H1 (cell line): ENCODE results near the gene MTTP. TPM values are rescaled to one million over a fixed set of nuclear protein-coding genes. Genes with fewer than 3 reads are reported as not detected.

Experiments
- CTCF ChIA-PET: fragments of 300-600 bp; sonication (Branson Sonifier 250); formaldehyde crosslinking; loops from one replicate; lab custom pipeline; 2021; ENCODE audit not compliant: partially characterized antibody; lab: Charles Lee
- POLR2A ChIA-PET: fragments of 300-600 bp; sonication (Branson Sonifier 250); formaldehyde crosslinking; loops from one replicate; lab custom pipeline; 2021; ENCODE audit warnings: inconsistent platforms; ENCODE audit not compliant: partially characterized antibody; lab: Charles Lee
- DNase-seq, 2 experiments: peaks; one replicate each; pipeline versions ENCODE4 v3.0.0 to v3.0.0-alpha.2; 2010 to 2022; ENCODE audit warnings: low spot score in 2 of 2, low read depth in 1 of 2, mixed read lengths in 1 of 2
- FAIRE-seq: peaks from 2 replicates; lab custom pipeline; 2011; peaks lifted over from hg19 to GRCh38; lab: Jason Lieb, UNC
- H2AFZ ChIP-seq: 2 replicates; pipeline ENCODE4 v1.8.1; 2012; ENCODE audit warnings: low read length, inconsistent platforms
- H2AK5ac ChIP-seq: 2 replicates; pipeline ENCODE4 v1.6.1; 2013; ENCODE audit warnings: low read depth, low read length
- H2BK120ac ChIP-seq: replicated peaks from 2 replicates; pipeline ENCODE3; 2013; ENCODE audit warnings: low read depth, low read length, inconsistent platforms
- H2BK12ac ChIP-seq: 2 replicates; pipeline ENCODE4 v1.6.1; 2013; ENCODE audit warnings: low read depth, low read length
- H2BK15ac ChIP-seq: 2 replicates; pipeline ENCODE4 v1.6.1; 2013; ENCODE audit warnings: low read length
- H2BK20ac ChIP-seq: 2 replicates; pipeline ENCODE4 v1.6.1; 2013; ENCODE audit warnings: low read length
- H2BK5ac ChIP-seq: 2 replicates; pipeline ENCODE4 v1.6.1; 2013; ENCODE audit warnings: low read depth, low read length
- H3K14ac ChIP-seq: 2 replicates; pipeline ENCODE4 v1.6.1; 2013; ENCODE audit warnings: inconsistent platforms; ENCODE audit not compliant: insufficient read length
- H3K18ac ChIP-seq: 2 replicates; pipeline ENCODE4 v1.6.1; 2013; ENCODE audit warnings: low read length; ENCODE audit errors: extremely low read depth
- H3K23ac ChIP-seq: 2 replicates; pipeline ENCODE4 v1.6.1; 2013; ENCODE audit warnings: inconsistent platforms; ENCODE audit not compliant: insufficient read length
- H3K23me2 ChIP-seq: 2 replicates; pipeline ENCODE4 v1.6.1; 2013; ENCODE audit warnings: low read depth, low read length
- H3K27ac ChIP-seq: 2 replicates; pipeline ENCODE4 v1.6.1; 2011; ENCODE audit warnings: low read depth, low read length, inconsistent platforms
- H3K27me3 ChIP-seq, 4 experiments: replicated peaks in 1 of 4; 1 replicate in 1 of 4; 2 replicates in 3 of 4; pipeline versions ENCODE4 v1.6.1 to v1.8.1; 2011 to 2013; ENCODE audit warnings: low read length in 3 of 4, mild to moderate bottlenecking in 3 of 4, inconsistent platforms in 2 of 4, mixed read lengths in 2 of 4, moderate library complexity in 1 of 4; ENCODE audit not compliant: control insufficient read depth in 3 of 4, insufficient read depth in 3 of 4; ENCODE audit errors: extremely low read depth in 1 of 4
- H3K36me3 ChIP-seq, 4 experiments: 2 replicates each; pipeline versions ENCODE4 v1.6.1 to v1.8.1; 2011 to 2013; ENCODE audit warnings: mild to moderate bottlenecking in 4 of 4, low read length in 3 of 4, moderate library complexity in 2 of 4, control low read depth in 1 of 4, inconsistent platforms in 1 of 4; ENCODE audit not compliant: insufficient read depth in 4 of 4, control insufficient read depth in 2 of 4
- H3K4ac ChIP-seq: replicated peaks from 2 replicates; pipeline ENCODE3; 2013; ENCODE audit warnings: low read length, low read depth, mixed read lengths, inconsistent platforms; ENCODE audit not compliant: insufficient read length
- H3K4me1 ChIP-seq, 4 experiments: replicated peaks in 1 of 4; 1 replicate in 1 of 4; 2 replicates in 3 of 4; pipeline versions ENCODE4 v1.6.1 to v1.8.1; 2011 to 2013; ENCODE audit warnings: low read length in 3 of 4, inconsistent platforms in 2 of 4, mixed read lengths in 1 of 4; ENCODE audit not compliant: insufficient read depth in 4 of 4, control insufficient read depth in 3 of 4
- H3K4me2 ChIP-seq, 2 experiments: 2 replicates each; pipeline versions ENCODE4 v1.6.1 to v1.8.1; 2011 to 2013; ENCODE audit warnings: low read depth in 2 of 2, low read length in 2 of 2, control low read depth in 1 of 2, inconsistent platforms in 1 of 2, mild to moderate bottlenecking in 1 of 2; ENCODE audit not compliant: insufficient read depth in 1 of 2
- H3K4me3 ChIP-seq, 4 experiments: fragments of 200-600, 300-600 bp in 1 of 4; sonication (generic), shearing (Covaris generic), sonication (Bioruptor Twin) in 1 of 4; 2 replicates each; pipeline versions ENCODE4 v1.5.1 to v1.8.1; 2011 to 2016; ENCODE audit warnings: low read length in 4 of 4, low read depth in 3 of 4, control low read depth in 2 of 4, inconsistent platforms in 2 of 4, mild to moderate bottlenecking in 2 of 4, mixed read lengths in 1 of 4, moderate library complexity in 1 of 4; ENCODE audit not compliant: insufficient read depth in 2 of 4; ENCODE audit errors: extremely low read depth in 1 of 4
- H3K56ac ChIP-seq: replicated peaks from 2 replicates; pipeline ENCODE3; 2013; ENCODE audit warnings: low read depth, mild to moderate bottlenecking, mixed read lengths, low read length, inconsistent platforms; ENCODE audit not compliant: insufficient read length
- H3K79me1 ChIP-seq: 2 replicates; pipeline ENCODE4 v1.6.1; 2013; ENCODE audit warnings: low read depth, low read length, control low read depth
- H3K79me2 ChIP-seq, 2 experiments: 2 replicates each; pipeline versions ENCODE4 v1.6.1 to v1.8.1; 2012 to 2013; ENCODE audit warnings: low read length in 2 of 2, mild to moderate bottlenecking in 2 of 2, inconsistent platforms in 1 of 2; ENCODE audit not compliant: insufficient read depth in 2 of 2, control insufficient read depth in 1 of 2
- H3K9ac ChIP-seq, 4 experiments: replicated peaks in 1 of 4; 1 replicate in 1 of 4; 2 replicates in 3 of 4; pipeline versions ENCODE4 v1.6.1 to v1.8.1; 2011 to 2013; ENCODE audit warnings: low read depth in 3 of 4, low read length in 3 of 4, control low read depth in 2 of 4, mild to moderate bottlenecking in 2 of 4, moderate library complexity in 2 of 4, inconsistent platforms in 1 of 4; ENCODE audit errors: extremely low read depth in 1 of 4
- H3K9me3 ChIP-seq, 2 experiments: 2 replicates each; pipeline versions ENCODE4 v1.6.1 to v1.8.1; 2012 to 2013; ENCODE audit warnings: mild to moderate bottlenecking in 2 of 2, moderate library complexity in 2 of 2, control low read depth in 1 of 2, inconsistent platforms in 1 of 2, low read depth in 1 of 2, low read length in 1 of 2, mixed read lengths in 1 of 2; ENCODE audit not compliant: insufficient read depth in 2 of 2
- H4K20me1 ChIP-seq, 2 experiments: replicated peaks in 1 of 2; 2 replicates each; pipeline versions ENCODE3 to v1.8.1; 2011 to 2013; ENCODE audit warnings: inconsistent platforms in 2 of 2, low read length in 2 of 2, mild to moderate bottlenecking in 1 of 2; ENCODE audit not compliant: insufficient read depth in 2 of 2, control insufficient read depth in 1 of 2
- H4K5ac ChIP-seq: 2 replicates; pipeline ENCODE4 v1.6.1; 2013; ENCODE audit warnings: low read length, low read depth, mixed read lengths, inconsistent platforms; ENCODE audit not compliant: insufficient read length
- H4K8ac ChIP-seq: 2 replicates; pipeline ENCODE4 v1.8.0; 2013; ENCODE audit warnings: mild to moderate bottlenecking, moderate library complexity, low read length, inconsistent platforms; ENCODE audit not compliant: insufficient read depth; ENCODE audit errors: extremely low read depth
- H4K91ac ChIP-seq: replicated peaks from 2 replicates; pipeline ENCODE3; 2013; ENCODE audit warnings: low read length, mixed read lengths, inconsistent platforms; ENCODE audit not compliant: insufficient read length
- BACH1 ChIP-seq: IDR thresholded peaks from 2 replicates; pipeline ENCODE4 v1.6.1; 2012; ENCODE audit warnings: low read length, improper control_type of control experiment
- BRCA1 ChIP-seq: IDR thresholded peaks from 2 replicates; pipeline ENCODE4 v1.6.1; 2012; ENCODE audit warnings: low read depth, low read length, improper control_type of control experiment
- CREB1 ChIP-seq: IDR thresholded peaks from 2 replicates; pipeline ENCODE4 v1.6.1; 2012; ENCODE audit warnings: inconsistent platforms
- FOSL1 ChIP-seq: IDR thresholded peaks from 2 replicates; pipeline ENCODE4 v1.6.1; 2011; ENCODE audit warnings: mild to moderate bottlenecking, low read depth, low read length, moderate library complexity; ENCODE audit not compliant: insufficient read depth
- GABPA ChIP-seq: IDR thresholded peaks from 2 replicates; pipeline ENCODE4 v1.6.1; 2011; ENCODE audit warnings: mild to moderate bottlenecking, low read length, moderate library complexity, borderline replicate concordance; ENCODE audit not compliant: insufficient read depth
- GTF2F1 ChIP-seq: IDR thresholded peaks from 2 replicates; pipeline ENCODE4 v1.6.1; 2012; ENCODE audit warnings: low read depth, low read length, improper control_type of control experiment, borderline replicate concordance
- JUND ChIP-seq: IDR thresholded peaks from 2 replicates; pipeline ENCODE4 v1.6.1; 2011; ENCODE audit warnings: mild to moderate bottlenecking, improper control_type of control experiment, low read length
- KDM4A ChIP-seq: IDR thresholded peaks from one replicate; pipeline ENCODE4 v1.7.1; 2012; ENCODE audit warnings: low read depth, mild to moderate bottlenecking, moderate library complexity, low read length, inconsistent platforms; ENCODE audit not compliant: severe bottlenecking
- RAD21 ChIP-seq, 2 experiments: IDR thresholded peaks in 1 of 2; conservative IDR thresholded peaks in 1 of 2; 2 replicates each; pipeline ENCODE4 v1.6.1; 2011; ENCODE audit warnings: low read depth in 2 of 2, low read length in 2 of 2, improper control_type of control experiment in 1 of 2, inconsistent platforms in 1 of 2, mild to moderate bottlenecking in 1 of 2, moderate library complexity in 1 of 2
- SP2 ChIP-seq: IDR thresholded peaks from 2 replicates; pipeline ENCODE4 v1.6.1; 2012; ENCODE audit warnings: mild to moderate bottlenecking, low read length, inconsistent platforms
- TAF1 ChIP-seq: IDR thresholded peaks from 2 replicates; pipeline ENCODE4 v1.6.1; 2011; ENCODE audit warnings: mild to moderate bottlenecking, low read depth, low read length
- ZNF274 ChIP-seq: IDR thresholded peaks from 2 replicates; pipeline ENCODE4 v1.7.0; 2012; ENCODE audit warnings: low read length, borderline replicate concordance; ENCODE audit errors: extremely low read depth
- polyA plus RNA-seq, 7 experiments: library from polyadenylated mRNA; depleted of rRNA in 3 of 7; stranded (reverse) in 5 of 7; unstranded in 2 of 7; fragments of >200 nt in 5 of 7; fragments of 200-250 nt in 2 of 7; gene quantifications; 1 replicate in 5 of 7; 2 replicates in 1 of 7; 4 replicates in 1 of 7; pipeline versions ENCODE4 v1.2.1 to v1.2.3, GENCODE V29; 2011 to 2013; ENCODE audit warnings: missing spikeins in 2 of 7, mixed read lengths in 2 of 7
- total RNA-seq: library from RNA; stranded (reverse); fragmentation: NEBNext Ultra II Directional; extraction: Animal tissue kit (Norgen Biotek cat#: 25700); gene quantifications from 2 replicates; pipeline ENCODE4 v1.2.1, GENCODE V29; 2021
- TF ChIP-seq, protein P1 (sequence below): IDR thresholded peaks from 2 replicates; pipeline ENCODE4 v1.6.1; 2012; ENCODE audit warnings: inconsistent platforms
- TF ChIP-seq, protein P2 (sequence below): IDR thresholded peaks from 2 replicates; pipeline ENCODE4 v1.6.1; 2012; ENCODE audit warnings: low read length, inconsistent platforms

MTTP gene
- total and polyA plus RNA-seq, 2 of the 8 experiments (the other 6 are each of a cell fraction or from before 2014, with no cell fraction given), result 0.12 to 0.26 TPM

DNA sequence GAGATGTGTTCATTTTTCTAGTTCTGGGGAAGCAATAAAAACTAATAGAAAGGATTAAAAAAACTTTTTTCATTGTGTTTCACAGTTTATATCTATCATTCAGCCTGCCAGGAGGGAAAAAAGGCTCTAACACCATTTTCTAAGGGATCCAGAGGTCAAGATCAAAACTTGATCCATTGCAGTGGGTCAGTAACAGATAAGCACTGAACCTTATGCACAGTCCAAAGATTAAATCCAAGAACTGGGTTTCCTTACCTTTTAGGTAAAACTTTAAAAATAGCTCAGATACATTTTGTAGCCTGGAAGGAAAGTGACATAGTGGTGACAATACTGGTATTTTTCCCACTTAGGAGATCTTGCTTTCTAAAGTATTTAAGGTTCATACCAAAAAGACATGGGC is 12.7 kb downstream of the MTTP start:
- H2BK20ac ChIP-seq, result no peak overlapping the region
- ChIA-PET CTCF (interaction anchor here (1.2 kb wide), 1 partner anchor 45 kb away, joined by 3 read pairs; no protein-coding TSS in a partner anchor), POLR2A (no interaction called here)
- no peak overlapping the region for H2BK5ac ChIP-seq
- no peaks in the 10 kb centered on the region for H3K9me3 ChIP-seq
- no peak overlapping the region for H4K5ac ChIP-seq
- H3K79me2 ChIP-seq, result no peaks in the 10 kb centered on the region
- H2BK120ac ChIP-seq, result no peak overlapping the region
- H4K91ac ChIP-seq, result no peak overlapping the region
- H3K14ac ChIP-seq, result no peak overlapping the region
- H3K23me2 ChIP-seq, result no peaks in the 10 kb centered on the region; the same call in 1 of the 2 replicates
- H3K36me3 ChIP-seq, result no peaks in the 10 kb centered on the region
- H3K27me3 ChIP-seq, result no peaks in the 10 kb centered on the region
- H2BK15ac ChIP-seq, result no peak overlapping the region
- H3K4me1 ChIP-seq, result no peaks in the 10 kb centered on the region
- no peak overlapping the region for H4K8ac ChIP-seq
- no peak overlapping the region for H3K27ac ChIP-seq
- H3K23ac ChIP-seq, result no peak overlapping the region
- no peak overlapping the region for H3K4ac ChIP-seq
- H2AFZ ChIP-seq, result no peak overlapping the region
- no peak overlapping the region for H3K4me3 ChIP-seq
- H2AK5ac ChIP-seq, result no peak overlapping the region
- H3K56ac ChIP-seq, result no peak overlapping the region
- no peaks in the 10 kb centered on the region for H3K79me1 ChIP-seq
- H3K18ac ChIP-seq, result no peak overlapping the region
- H3K9ac ChIP-seq, result no peak overlapping the region
- no peak for FAIRE-seq
- H4K20me1 ChIP-seq, result no peaks in the 10 kb centered on the region
- no peak overlapping the region for H2BK12ac ChIP-seq
- no peak for DNase-seq
- H3K4me2 ChIP-seq, result no peak overlapping the region
- TF ChIP-seq TAF1, result no peak
- TF ChIP-seq, protein P1, sequence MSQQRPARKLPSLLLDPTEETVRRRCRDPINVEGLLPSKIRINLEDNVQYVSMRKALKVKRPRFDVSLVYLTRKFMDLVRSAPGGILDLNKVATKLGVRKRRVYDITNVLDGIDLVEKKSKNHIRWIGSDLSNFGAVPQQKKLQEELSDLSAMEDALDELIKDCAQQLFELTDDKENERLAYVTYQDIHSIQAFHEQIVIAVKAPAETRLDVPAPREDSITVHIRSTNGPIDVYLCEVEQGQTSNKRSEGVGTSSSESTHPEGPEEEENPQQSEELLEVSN, result no peak
- TF ChIP-seq BRCA1, result no peak
- TF ChIP-seq ZNF274, result no peak
- TF ChIP-seq SP2, result no peak
- TF ChIP-seq GTF2F1, result no peak
- no peak for TF ChIP-seq FOSL1
- TF ChIP-seq KDM4A, result no peak
- TF ChIP-seq, protein P2, sequence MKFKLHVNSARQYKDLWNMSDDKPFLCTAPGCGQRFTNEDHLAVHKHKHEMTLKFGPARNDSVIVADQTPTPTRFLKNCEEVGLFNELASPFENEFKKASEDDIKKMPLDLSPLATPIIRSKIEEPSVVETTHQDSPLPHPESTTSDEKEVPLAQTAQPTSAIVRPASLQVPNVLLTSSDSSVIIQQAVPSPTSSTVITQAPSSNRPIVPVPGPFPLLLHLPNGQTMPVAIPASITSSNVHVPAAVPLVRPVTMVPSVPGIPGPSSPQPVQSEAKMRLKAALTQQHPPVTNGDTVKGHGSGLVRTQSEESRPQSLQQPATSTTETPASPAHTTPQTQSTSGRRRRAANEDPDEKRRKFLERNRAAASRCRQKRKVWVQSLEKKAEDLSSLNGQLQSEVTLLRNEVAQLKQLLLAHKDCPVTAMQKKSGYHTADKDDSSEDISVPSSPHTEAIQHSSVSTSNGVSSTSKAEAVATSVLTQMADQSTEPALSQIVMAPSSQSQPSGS, result no peak
- no peak for TF ChIP-seq CREB1
- no peak for TF ChIP-seq GABPA
- no peak for TF ChIP-seq RAD21 (IDR thresholded peaks at IDR 0.05 in 1 of 2, conservative IDR thresholded peaks at IDR 0.05 in 1 of 2; ENCODE audit: low read depth in 2 of 2, low read length in 2 of 2)
- no peak for TF ChIP-seq BACH1
- TF ChIP-seq JUND, result no peak
